GM23338 (cell line): ENCODE results near the gene HCN2. TPM values are rescaled to one million over a fixed set of nuclear protein-coding genes. Genes with fewer than 3 reads are reported as not detected.

ENCODE experiments used
- ATAC-seq: fragments of 200-7000 bp; cut with Tn5 transposase; 3 replicates; pipeline ENCODE4 v1.9.1; 2020
- DNase-seq: peaks from one replicate; pipeline ENCODE4 v3.0.0-alpha.2; 2015; ENCODE audit warnings: low spot score
- H2AFZ ChIP-seq: fragments of 200-600 bp; sonication (generic); 2 replicates; pipeline ENCODE4 v1.8.0; 2016; ENCODE audit warnings: antibody characterized with exemption, mild to moderate bottlenecking, moderate library complexity
- H3F3A ChIP-seq: fragments of 200-600 bp; sonication (generic); replicated peaks from 2 replicates; pipeline ENCODE4 v1.8.0; 2017; ENCODE audit warnings: antibody characterized with exemption, mixed run types, low read depth
- H3K27ac ChIP-seq: fragments of 200-600 bp; sonication (generic); 2 replicates; pipeline ENCODE4 v1.6.1; 2016; ENCODE audit warnings: low read depth
- H3K27me3 ChIP-seq: fragments of 200-600 bp; sonication (generic); 2 replicates; pipeline ENCODE4 v1.8.0; 2016; ENCODE audit warnings: mild to moderate bottlenecking, mixed run types, moderate library complexity; ENCODE audit not compliant: insufficient read depth
- H3K36me3 ChIP-seq: fragments of 200-600 bp; sonication (generic); 2 replicates; pipeline ENCODE4 v1.8.0; 2016; ENCODE audit warnings: mild to moderate bottlenecking; ENCODE audit not compliant: insufficient read depth
- H3K4me1 ChIP-seq: fragments of 200-600 bp; sonication (generic); 2 replicates; pipeline ENCODE4 v1.8.0; 2016; ENCODE audit warnings: mild to moderate bottlenecking, moderate library complexity; ENCODE audit not compliant: insufficient read depth
- H3K4me2 ChIP-seq: fragments of 200-600 bp; sonication (generic); 2 replicates; pipeline ENCODE4 v1.7.1; 2017; ENCODE audit warnings: mixed run types
- H3K4me3 ChIP-seq: fragments of 200-600 bp; sonication (generic); 2 replicates; pipeline ENCODE4 v1.6.1; 2016; ENCODE audit warnings: mixed run types
- H3K79me2 ChIP-seq: fragments of 200-600 bp; sonication (generic); replicated peaks from 2 replicates; pipeline ENCODE4 v1.8.0; 2017; ENCODE audit warnings: mild to moderate bottlenecking; ENCODE audit not compliant: insufficient read depth
- H3K9me2 ChIP-seq: fragments of 200-600 bp; sonication (generic); 2 replicates; pipeline ENCODE4 v1.8.0; 2017; ENCODE audit not compliant: insufficient read depth
- H4K20me1 ChIP-seq: fragments of 200-600 bp; sonication (generic); replicated peaks from 2 replicates; pipeline ENCODE4 v1.8.0; 2017; ENCODE audit warnings: mild to moderate bottlenecking; ENCODE audit not compliant: insufficient read depth
- H3K27ac Mint-ChIP-seq: 2 replicates; pipeline ENCODE4 v1.8.0; 2020; ENCODE audit warnings: inconsistent platforms, mild to moderate bottlenecking, moderate library complexity, mixed read lengths
- H3K27me3 Mint-ChIP-seq: 3 replicates; pipeline ENCODE4 v1.8.0; 2022; ENCODE audit warnings: low read depth, mild to moderate bottlenecking, moderate library complexity, mixed read lengths, inconsistent platforms; ENCODE audit not compliant: insufficient read depth, poor library complexity
- H3K36me3 Mint-ChIP-seq: 3 replicates; pipeline ENCODE4 v1.8.0; 2021; ENCODE audit warnings: low read depth, mild to moderate bottlenecking, inconsistent platforms, moderate library complexity, mixed read lengths
- H3K4me1 Mint-ChIP-seq: 3 replicates; pipeline ENCODE4 v1.8.0; 2020; ENCODE audit warnings: mild to moderate bottlenecking, inconsistent platforms, mixed read lengths
- H3K4me3 Mint-ChIP-seq: 3 replicates; pipeline ENCODE4 v1.8.0; 2021; ENCODE audit warnings: moderate library complexity, mild to moderate bottlenecking, inconsistent platforms, mixed read lengths
- H3K9me3 Mint-ChIP-seq: 3 replicates; pipeline ENCODE4 v1.8.0; 2020; ENCODE audit warnings: moderate library complexity, mild to moderate bottlenecking, inconsistent platforms, mixed read lengths
- CREB1 ChIP-seq: fragments of 250-450 bp; sonication (Bioruptor Pico); IDR thresholded peaks from 2 replicates; pipeline ENCODE4 v1.5.0; 2020; ENCODE audit warnings: low read depth, mild to moderate bottlenecking, moderate library complexity
- CTCF ChIP-seq, 2 experiments: fragments of 200-600 bp in 1 of 2; sonication (generic) in 1 of 2; conservative IDR thresholded peaks; 2 replicates each; pipeline versions ENCODE4 v1.5.1 to v1.6.1; 2016 to 2017; ENCODE audit warnings: antibody characterized with exemption in 2 of 2, low read depth in 2 of 2, mild to moderate bottlenecking in 2 of 2, moderate library complexity in 1 of 2
- EZH2phosphoT487 ChIP-seq: fragments of 200-600 bp; sonication (generic); IDR thresholded peaks from one replicate; pipeline ENCODE4 v1.8.1; 2018; ENCODE audit warnings: antibody characterized with exemption; ENCODE audit not compliant: unreplicated experiment
- JUNB ChIP-seq: IDR thresholded peaks from one replicate; pipeline ENCODE4 v1.6.1; 2016; ENCODE audit warnings: antibody characterized with exemption; ENCODE audit not compliant: unreplicated experiment
- NANOG ChIP-seq: IDR thresholded peaks from 2 replicates; pipeline ENCODE4 v1.6.1; 2016; ENCODE audit warnings: antibody characterized with exemption, borderline replicate concordance
- POLR2AphosphoS5 ChIP-seq: IDR thresholded peaks from 2 replicates; pipeline ENCODE4 v1.6.1; 2016; ENCODE audit warnings: antibody characterized with exemption, low read depth
- STAT1 ChIP-seq: IDR thresholded peaks from one replicate; pipeline ENCODE4 v1.6.1; 2016; ENCODE audit warnings: antibody characterized with exemption; ENCODE audit not compliant: unreplicated experiment
- ZNF114 ChIP-seq: fragments of 250-450 bp; sonication (Bioruptor Pico); IDR thresholded peaks from 2 replicates; pipeline ENCODE4 v1.5.0; 2020; ENCODE audit warnings: mild to moderate bottlenecking, moderate library complexity
- ZNF462 ChIP-seq: fragments of 250-450 bp; sonication (Bioruptor Pico); IDR thresholded peaks from 2 replicates; pipeline ENCODE4 v1.5.0; 2020; ENCODE audit warnings: mild to moderate bottlenecking, moderate library complexity
- polyA plus RNA-seq: library from polyadenylated mRNA; unstranded; fragments of >200 nt; fragmentation: Nextera tagmentation; extraction: Ambion mirVana; gene quantifications from 2 replicates; pipeline ENCODE4 v1.2.1, GENCODE V29; 2016
- total RNA-seq: library from RNA; depleted of rRNA; stranded (reverse); fragments of >200 nt; shearing (Covaris generic); gene quantifications from 2 replicates; pipeline ENCODE4 v1.2.3, GENCODE V29; 2014

HCN2 gene
- total and polyA plus RNA-seq, 2 experiments from 2014 or later, result 0.06 to 2.9 TPM

GRCh38 chr19:554817-555216 lies 34.9 kb upstream of the HCN2 start:
- Mint-ChIP-seq H3K27me3 (peaks cover 10% of the 10 kb centered on the region), H3K27ac (no peak overlapping the region), H3K4me1 (peaks cover 3% of the 10 kb centered on the region; the same call in 1 of the 3 replicates), H3K4me3 (no peak overlapping the region), H3K36me3 (no peaks in the 10 kb centered on the region), H3K9me3 (no peaks in the 10 kb centered on the region)
- H2AFZ ChIP-seq, result no peak overlapping the region
- no peak for TF ChIP-seq JUNB
- TF ChIP-seq CREB1 (CRISPR knock-in tag), result no peak
- no peak for TF ChIP-seq STAT1
- no peak for TF ChIP-seq NANOG
- TF ChIP-seq ZNF462 (CRISPR knock-in tag), result no peak
- no peak for TF ChIP-seq POLR2AphosphoS5
- TF ChIP-seq CTCF (conservative IDR thresholded peaks at IDR 0.05; ENCODE audit: low read depth in 2 of 2), result no peak
- no peak for TF ChIP-seq ZNF114 (CRISPR knock-in tag)
- no peak for TF ChIP-seq EZH2phosphoT487
- no peaks in the 10 kb centered on the region for H4K20me1 ChIP-seq
- H3K27ac ChIP-seq, result no peak overlapping the region
- no peaks in the 10 kb centered on the region for H3K27me3 ChIP-seq
- H3K4me2 ChIP-seq, result no peak overlapping the region
- H3K4me3 ChIP-seq, result no peak overlapping the region
- no peak for DNase-seq
- H3F3A ChIP-seq, result no peaks in the 10 kb centered on the region
- no peaks in the 10 kb centered on the region for H3K9me2 ChIP-seq
- no peaks in the 10 kb centered on the region for H3K4me1 ChIP-seq
- ATAC-seq, result no peak
- no peaks in the 10 kb centered on the region for H3K36me3 ChIP-seq
- H3K79me2 ChIP-seq, result no peaks in the 10 kb centered on the region
